DMS79 (cell line): ENCODE measurements around the gene SCLY.
"Not testable (repeated sequence)": the region's sequence is repeated elsewhere in the genome, so short reads cannot be mapped to it uniquely, and the experiment has no call there.

Experiments used
- DNase-seq: peaks from one replicate; lab custom pipeline; 2025; lab: John Stamatoyannopoulos, UW

SCLY gene

GRCh38 chr2:238040918-238041317 is 19.9 kb upstream of the SCLY start:
- no peak for DNase-seq

DNA sequence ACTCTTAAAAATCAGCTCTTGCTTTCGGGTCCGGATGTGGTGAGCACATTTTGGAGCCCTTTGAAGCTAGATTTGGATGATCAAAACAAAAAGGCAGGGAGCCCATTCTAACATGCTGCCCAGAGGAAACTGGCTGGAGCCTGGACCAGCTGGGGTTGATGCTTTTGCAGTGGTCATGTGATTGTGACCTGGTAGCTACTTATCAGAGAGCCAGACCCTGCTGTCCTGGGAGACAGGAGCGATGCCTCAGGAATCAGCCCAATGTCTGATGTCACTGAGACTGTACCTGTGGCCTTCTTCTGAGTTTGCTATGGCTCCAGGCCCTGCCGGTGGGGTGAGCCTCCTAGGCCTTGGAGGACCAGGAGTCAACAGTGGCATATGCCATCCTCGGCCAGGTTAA is 18.7 kb upstream of the SCLY start:
- DNase-seq: no peak

GRCh38 chr2:238042849-238043584 is 17.8 kb upstream of the SCLY start:
- DNase-seq: no peak

DNA sequence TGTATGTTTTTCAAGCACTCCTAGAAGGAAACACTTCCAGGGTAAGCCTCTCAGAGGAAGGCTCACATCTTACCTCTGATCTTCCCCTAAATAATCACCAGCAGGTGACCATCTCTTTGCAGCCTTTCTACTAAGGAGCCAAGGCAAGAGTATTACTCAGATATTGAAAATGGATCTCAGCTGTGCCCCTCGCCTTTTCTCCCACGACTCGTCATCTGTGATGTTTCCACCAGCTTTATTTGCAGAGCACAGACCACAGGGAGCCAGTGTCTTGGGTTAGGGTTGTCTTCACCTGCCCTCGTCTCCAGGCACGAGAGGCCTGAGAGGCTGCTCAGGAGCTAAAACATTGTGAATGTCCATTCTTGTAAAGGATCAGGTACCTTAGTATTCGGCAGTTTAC is 16.9 kb upstream of the SCLY start:
- no peak for DNase-seq

DNA sequence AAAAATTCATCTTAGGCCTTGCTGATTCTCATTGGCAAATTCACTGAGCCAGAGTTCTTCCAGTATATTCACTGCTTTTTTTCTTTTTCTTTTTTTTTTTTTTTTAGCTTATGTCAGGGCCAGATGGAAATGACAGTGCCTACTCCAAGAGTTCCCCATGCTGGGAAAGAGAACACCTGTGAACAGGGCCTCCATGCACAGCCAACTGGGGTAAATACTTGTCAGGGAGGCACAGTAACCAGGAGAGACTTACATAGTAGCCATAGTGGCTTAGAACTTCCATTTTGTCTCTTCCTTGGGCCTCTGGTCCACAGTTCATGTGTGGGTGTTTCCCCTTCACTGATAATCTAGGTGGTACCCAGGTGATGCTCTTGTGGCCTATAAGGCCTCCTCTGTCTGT is 15.2 kb upstream of the SCLY start:
- DNase-seq: no peak

DNA sequence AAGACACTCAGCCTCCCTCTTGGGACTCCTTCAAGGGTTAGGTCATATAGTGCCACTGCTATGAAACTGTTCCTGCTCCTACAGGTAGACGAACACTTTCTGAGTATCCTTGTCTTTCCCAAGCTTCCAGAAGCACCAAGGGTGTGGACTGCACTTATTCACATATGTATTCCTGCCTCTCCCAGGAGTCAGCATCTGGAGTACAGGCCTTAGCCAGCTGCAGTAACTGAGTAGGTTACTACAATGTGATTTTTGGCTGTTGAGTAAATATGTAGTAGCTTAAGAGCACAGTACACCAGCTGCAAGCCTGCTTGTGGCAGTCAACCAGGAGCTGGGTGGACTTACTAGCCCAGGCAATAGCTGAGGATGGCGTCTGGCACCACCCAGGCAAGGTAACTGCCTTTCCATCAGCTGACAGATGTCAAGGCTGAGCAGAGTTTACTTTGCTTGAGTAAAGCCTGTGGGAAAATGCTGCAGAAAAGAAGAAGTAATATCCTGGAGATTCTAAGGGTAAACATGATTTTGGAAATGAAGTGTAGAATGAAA is 14.0 kb upstream of the SCLY start:
- DNase-seq: no peak

GRCh38 chr2:238053191-238053776 is 7.5 kb upstream of the SCLY start:
- no peak for DNase-seq

- no peak for DNase-seq
Measured at GRCh38 chr2:238055841-238056240, 5.0 kb upstream of the SCLY start.

DNA sequence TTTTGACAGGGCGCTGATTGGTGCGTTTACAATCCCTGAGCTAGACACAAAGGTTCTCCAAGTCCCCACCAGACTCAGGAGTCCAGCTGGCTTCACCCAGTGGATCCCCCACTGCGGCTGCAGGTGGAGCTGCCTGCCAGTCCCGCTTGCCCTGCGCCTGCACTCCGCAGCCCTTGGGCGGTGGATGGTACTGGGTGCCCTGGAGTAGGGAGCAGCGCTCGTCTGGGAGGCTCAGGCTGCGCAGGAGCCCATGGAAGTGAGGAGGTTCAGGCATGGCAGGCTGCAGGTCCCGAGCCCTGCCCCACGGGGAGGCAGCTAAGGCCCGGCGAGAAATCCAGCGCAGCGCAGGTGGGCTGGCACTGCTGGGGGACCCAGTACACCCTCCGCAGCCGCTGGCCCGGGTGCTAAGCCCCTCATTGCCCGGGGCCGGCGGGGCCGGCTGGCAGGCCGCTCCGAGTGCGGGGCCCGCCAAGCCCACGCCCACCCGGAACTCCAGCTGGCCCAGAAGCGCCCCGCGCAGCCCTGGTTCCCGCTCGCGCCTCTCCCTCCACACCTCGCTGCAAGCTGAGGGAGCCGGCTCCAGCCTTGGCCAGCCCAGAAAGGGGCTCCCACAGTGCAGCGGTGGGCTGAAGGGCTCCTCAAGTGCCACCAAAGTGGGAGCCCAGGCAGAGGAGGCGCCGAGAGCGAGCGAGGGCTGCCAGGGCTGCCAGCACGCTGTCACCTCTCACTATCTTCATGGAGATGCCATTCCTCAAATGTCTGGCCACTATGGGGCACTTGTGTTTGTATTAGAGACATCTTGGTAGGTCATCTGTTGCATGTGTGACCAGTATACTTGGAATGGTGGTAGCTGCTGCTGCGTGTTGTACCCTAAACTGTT is 2.9 kb upstream of the SCLY start:
- DNase-seq: not testable (repeated sequence)

DNA sequence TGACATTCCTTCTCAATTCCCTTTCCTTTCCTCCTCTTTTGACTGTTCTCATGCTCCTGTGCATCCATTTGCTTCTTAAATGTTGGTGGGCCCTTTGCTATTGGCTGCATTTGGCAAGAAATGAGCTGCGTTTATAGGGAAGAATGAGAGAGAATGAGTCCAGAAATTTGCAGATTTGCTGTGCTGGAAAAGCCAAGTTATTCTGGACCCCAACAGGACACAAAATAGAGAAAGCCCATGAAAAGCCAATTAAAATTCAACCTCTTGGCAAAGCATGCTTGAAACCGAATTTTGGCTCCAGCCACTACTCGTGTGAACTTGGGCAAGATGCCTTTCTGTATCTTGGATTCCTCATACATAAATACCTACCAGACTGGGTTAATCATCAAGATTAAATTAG is 1.3 kb upstream of the SCLY start:
- DNase-seq: no peak

DNA sequence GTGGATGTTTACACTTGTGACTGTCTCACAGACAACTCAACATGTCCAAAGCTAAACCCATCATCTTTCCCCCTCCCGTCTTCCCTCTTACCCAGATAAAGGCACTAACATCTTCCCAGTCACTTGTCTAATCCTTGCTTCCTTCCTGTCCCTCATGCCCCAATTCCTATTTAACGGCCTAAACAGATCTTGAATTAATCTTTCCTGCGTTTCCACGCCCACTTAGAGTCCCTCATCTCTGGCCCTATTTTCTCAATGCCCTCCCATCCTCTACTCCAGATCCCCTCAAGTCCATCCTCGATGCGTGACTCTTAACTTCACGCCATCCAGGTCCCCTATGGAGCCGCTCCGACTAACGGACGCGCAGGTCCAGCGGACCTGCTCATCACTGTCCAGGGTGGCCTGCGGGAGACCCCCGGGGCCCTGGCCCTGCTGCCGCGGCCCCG is 682 bp upstream of the SCLY start:
- peak; percentile 5 for DNase-seq

DNA sequence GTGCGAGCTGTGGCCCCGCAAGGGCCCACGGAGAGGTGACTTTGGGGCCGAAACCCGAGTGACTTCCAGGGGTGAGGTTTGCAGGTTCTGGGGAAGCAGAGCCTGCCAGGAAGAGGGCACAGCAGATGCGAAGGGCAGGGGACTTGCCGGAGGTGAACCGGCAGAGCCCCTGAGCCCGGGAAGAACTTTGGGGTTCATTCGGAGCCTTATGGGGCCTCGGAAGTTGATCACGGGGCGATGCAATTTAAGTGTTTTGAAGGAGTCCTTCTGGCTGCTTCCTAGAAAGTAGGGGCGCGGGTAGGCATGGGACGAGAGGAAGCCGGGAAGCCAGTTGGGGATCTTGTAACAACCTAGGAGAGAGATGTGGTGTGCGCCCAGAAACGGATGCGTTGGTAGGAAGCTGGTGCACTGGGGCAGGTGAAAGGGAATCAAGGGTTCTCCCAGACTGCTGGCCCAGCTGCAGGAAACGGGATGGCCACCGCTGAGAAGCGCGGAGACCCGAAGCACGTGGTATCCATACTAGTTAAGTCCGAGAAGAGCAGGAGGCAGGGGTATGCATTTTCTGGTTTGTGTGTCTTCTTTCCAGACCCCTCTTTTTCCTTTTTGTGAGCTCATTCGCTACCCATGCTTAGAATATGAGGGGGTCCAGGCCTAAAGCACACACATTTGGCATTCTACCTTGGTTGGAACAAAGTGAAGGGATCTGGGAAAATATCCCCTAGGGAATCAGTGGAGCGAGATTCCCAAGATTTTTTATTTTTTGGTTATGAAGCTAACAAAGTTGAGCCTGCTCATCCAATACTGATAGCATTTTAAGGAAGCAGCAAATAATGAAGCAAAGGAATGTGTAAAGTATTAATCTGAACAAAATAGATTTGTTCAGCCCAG is 758 bp downstream of the SCLY start:
- DNase-seq: peak; percentile 1

- no peak for DNase-seq
Measured at GRCh38 chr2:238063414-238064189, 2.8 kb downstream of the SCLY start.

- no peak for DNase-seq
Measured at GRCh38 chr2:238064376-238064775, 3.6 kb downstream of the SCLY start.

- DNase-seq: no peak
Measured at GRCh38 chr2:238065071-238065846, 4.5 kb downstream of the SCLY start.

DNA sequence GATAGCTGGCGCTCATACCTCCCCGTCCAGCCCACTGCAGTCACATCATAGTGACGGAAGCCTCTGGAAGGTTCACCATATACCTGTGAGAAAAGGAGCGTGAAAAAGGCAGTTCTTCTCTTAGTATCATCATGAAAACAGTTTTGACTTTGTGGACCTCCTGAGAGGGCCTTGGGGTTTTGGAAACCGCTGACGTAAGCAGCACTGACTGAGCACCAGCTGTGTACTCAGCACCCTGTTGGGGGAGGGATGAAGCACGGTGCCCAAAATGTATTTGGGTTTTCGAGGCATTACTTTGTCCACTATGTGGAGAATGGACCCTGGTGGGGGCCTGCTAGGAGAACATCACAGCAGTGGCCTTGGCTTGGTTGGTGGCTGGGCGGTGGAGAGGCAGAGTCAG is 5.4 kb downstream of the SCLY start:
- DNase-seq: no peak

- not testable (repeated sequence) for DNase-seq
Measured at GRCh38 chr2:238066718-238067117, 5.9 kb downstream of the SCLY start.

DNA sequence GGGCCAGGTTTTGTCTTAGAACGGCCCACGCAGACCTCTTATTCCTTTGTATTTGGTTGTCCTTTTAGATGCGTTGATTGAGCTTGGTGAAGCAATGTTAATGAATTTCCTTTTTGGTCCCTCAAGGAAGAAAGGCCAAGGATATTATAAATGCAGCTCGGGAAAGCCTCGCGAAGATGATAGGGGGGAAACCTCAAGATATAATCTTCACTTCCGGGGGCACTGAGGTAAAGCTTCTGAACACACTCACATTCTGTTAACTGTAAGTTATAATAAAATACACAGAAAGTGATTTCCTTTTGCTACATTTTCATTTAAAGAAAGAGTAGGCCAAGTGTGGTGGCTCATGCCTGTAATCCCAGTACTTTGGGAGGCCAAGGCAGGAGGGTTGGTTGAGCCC is 7.1 kb downstream of the SCLY start:
- no peak for DNase-seq

- DNase-seq: no peak
Measured at GRCh38 chr2:238069021-238069709, 8.4 kb downstream of the SCLY start.
